Measurements from ENCODE around the gene B4GALT2.

B4GALT2 gene

GRCh38 chr1:43984855-43985254 is 5.8 kb downstream of the B4GALT2 start:
- no peak overlapping the region for H3K4me3 ChIP-seq (replicated peaks; ENCODE audit: low read depth, low read length)
- no peak for TF ChIP-seq CTCF (IDR thresholded peaks at IDR 0.05; ENCODE audit: low read length, missing control alignments)
- no peak for DNase-seq (ENCODE audit: low read depth)

GRCh38 chr1:43985984-43986595 is 7.1 kb downstream of the B4GALT2 start:
- DNase-seq (ENCODE audit: low read depth), result no peak
- no peak for TF ChIP-seq CTCF (IDR thresholded peaks at IDR 0.05; ENCODE audit: low read length, missing control alignments)
- no peak overlapping the region for H3K4me3 ChIP-seq (replicated peaks; ENCODE audit: low read depth, low read length)

GRCh38 chr1:43986712-43987111 is 7.7 kb downstream of the B4GALT2 start:
- TF ChIP-seq CTCF (IDR thresholded peaks at IDR 0.05; ENCODE audit: low read length, missing control alignments), result peak; percentile 13
- H3K4me3 ChIP-seq (replicated peaks; ENCODE audit: low read depth, low read length), result no peak overlapping the region
- DNase-seq (ENCODE audit: low read depth), result no peak

GRCh38 chr1:43987159-43987902 is 8.3 kb downstream of the B4GALT2 start:
- DNase-seq (ENCODE audit: low read depth), result no peak
- no peak for TF ChIP-seq CTCF (IDR thresholded peaks at IDR 0.05; ENCODE audit: low read length, missing control alignments)
- no peak overlapping the region for H3K4me3 ChIP-seq (replicated peaks; ENCODE audit: low read depth, low read length)

GRCh38 chr1:43990271-43991199 is 11.5 kb downstream of the B4GALT2 start:
- DNase-seq (ENCODE audit: low read depth), result no peak
- peak; percentile 6 for TF ChIP-seq CTCF (IDR thresholded peaks at IDR 0.05; ENCODE audit: low read length, missing control alignments)
- peak overlapping the region; percentile 66 for H3K4me3 ChIP-seq (replicated peaks; ENCODE audit: low read depth, low read length)

- H3K4me3 ChIP-seq (replicated peaks; ENCODE audit: low read depth, low read length), result peak overlapping the region; percentile 66
- no peak for DNase-seq (ENCODE audit: low read depth)
- no peak for TF ChIP-seq CTCF (IDR thresholded peaks at IDR 0.05; ENCODE audit: low read length, missing control alignments)
Measured at GRCh38 chr1:43991200-43991475, 12.1 kb downstream of the B4GALT2 start.

Data from fibroblast of pulmonary artery (primary cell).